ENCODE measurements around the gene ICA1. TPM values are rescaled to one million over a fixed set of nuclear protein-coding genes. Genes with fewer than 3 reads are reported as not detected.
A peak's percentile ranks its signal among the peaks of the same experiment; 100 is the strongest.

The ICA1 gene
- polyA plus RNA-seq, 3 donors = 3.2 to 7.0 (median 4.2) TPM

- intact Hi-C loops (cut with micrococcal nuclease) = no loop called here
These were observed 100.6 kb downstream of the ICA1 start for GRCh38 chr7:8161364-8161828.

GRCh38 chr7:8160779-8161345 is 101.1 kb downstream of the ICA1 start:
- Mint-ChIP-seq H3K27me3 (ENCODE audit: low read depth in 3 of 3) (peaks cover 0 to 3% (median 0%) of the 10 kb centered on the region in 3 donors), H3K27ac (peak overlapping the region in 1 of 7 donors; percentile 83), H3K4me3 (no peak overlapping the region), H3K36me3 (peaks cover 4 to 9% of the 10 kb centered on the region in 2 donors), H3K4me1 (peaks cover 18% of the 10 kb centered on the region), H3K9me3 (peaks cover 0 to 1% (median 0%) of the 10 kb centered on the region in 7 donors)
- TF ChIP-seq CTCF (IDR thresholded peaks at IDR 0.05) = no peak
- DNase-seq = no peak
- H3K27me3 ChIP-seq (ENCODE audit: control insufficient read depth in 2 of 2, insufficient read depth in 2 of 2, low read length in 2 of 2) = no peaks in the 10 kb centered on the region
- no peaks in the 10 kb centered on the region for H3K36me3 ChIP-seq (replicated peaks in 1 of 2; ENCODE audit: control insufficient read depth in 1 of 2, insufficient read depth in 2 of 2, low read length in 2 of 2)
- no peak overlapping the region for H3K4me2 ChIP-seq (replicated peaks; ENCODE audit: extremely low read depth, low read length, poor library complexity, severe bottlenecking)
- intact Hi-C loops (cut with micrococcal nuclease) = no loop called here
- no peak overlapping the region for H3K9ac ChIP-seq (ENCODE audit: insufficient read depth, low read length, poor library complexity, severe bottlenecking)
- peaks cover 0 to 2% of the 10 kb centered on the region in 2 donors for H3K4me1 ChIP-seq (ENCODE audit: control insufficient read depth in 1 of 2, insufficient read depth in 2 of 2, low read length in 2 of 2)
- no peaks in the 10 kb centered on the region for H3K79me2 ChIP-seq (ENCODE audit: insufficient read depth, low read length)
- no peak overlapping the region for H3K4me3 ChIP-seq (replicated peaks in 1 of 3; ENCODE audit: low read depth in 2 of 3, low read length in 3 of 3)
- no peak overlapping the region for H3K27ac ChIP-seq (ENCODE audit: low read depth in 1 of 2, low read length in 2 of 2)
- WGBS (ENCODE audit: insufficient coverage) = 97% methylated on average over 6 of the region's 7 CpGs
- no peaks in the 10 kb centered on the region for H3K9me3 ChIP-seq (replicated peaks in 1 of 2; ENCODE audit: control insufficient read depth in 1 of 2, insufficient read depth in 1 of 2, low read length in 2 of 2)
- H2AFZ ChIP-seq (ENCODE audit: insufficient read depth, low read depth, low read length, poor library complexity, severe bottlenecking) = no peak overlapping the region
- H4K20me1 ChIP-seq (ENCODE audit: insufficient read depth, low read length) = no peaks in the 10 kb centered on the region

More at GRCh38 chr7:8161364-8161828, 100.6 kb downstream of the ICA1 start:
- no peaks in the 10 kb centered on the region for H3K79me2 ChIP-seq (ENCODE audit: insufficient read depth, low read length)
- TF ChIP-seq CTCF (IDR thresholded peaks at IDR 0.05) = no peak
- no peak overlapping the region for H3K27ac ChIP-seq (ENCODE audit: low read depth in 1 of 2, low read length in 2 of 2)
- no peaks in the 10 kb centered on the region for H3K9me3 ChIP-seq (replicated peaks in 1 of 2; ENCODE audit: control insufficient read depth in 1 of 2, insufficient read depth in 1 of 2, low read length in 2 of 2)
- WGBS (ENCODE audit: insufficient coverage) = no CpG with 5 or more reads among the region's 4 CpGs
- DNase-seq = peak in 2 of 3 donors; percentile 3 to 21
- H3K36me3 Mint-ChIP-seq = peaks cover 0 to 5% of the 10 kb centered on the region in 2 donors
- no peak overlapping the region for H3K4me3 Mint-ChIP-seq
- no peaks in the 10 kb centered on the region for H4K20me1 ChIP-seq (ENCODE audit: insufficient read depth, low read length)
- peak overlapping the region in 4 of 7 donors; percentile 0 to 83 (median 24) for H3K27ac Mint-ChIP-seq
- H3K4me2 ChIP-seq (replicated peaks; ENCODE audit: extremely low read depth, low read length, poor library complexity, severe bottlenecking) = no peak overlapping the region
- H3K27me3 Mint-ChIP-seq (ENCODE audit: low read depth in 3 of 3) = peaks cover 0 to 3% (median 0%) of the 10 kb centered on the region in 3 donors
- no peaks in the 10 kb centered on the region for H3K36me3 ChIP-seq (replicated peaks in 1 of 2; ENCODE audit: control insufficient read depth in 1 of 2, insufficient read depth in 2 of 2, low read length in 2 of 2)
- peaks cover 0 to 1% (median 0%) of the 10 kb centered on the region in 7 donors for H3K9me3 Mint-ChIP-seq
- H3K27me3 ChIP-seq (ENCODE audit: control insufficient read depth in 2 of 2, insufficient read depth in 2 of 2, low read length in 2 of 2) = no peaks in the 10 kb centered on the region
- H3K4me1 ChIP-seq (ENCODE audit: control insufficient read depth in 1 of 2, insufficient read depth in 2 of 2, low read length in 2 of 2) = peaks cover 0 to 2% of the 10 kb centered on the region in 2 donors
- H3K4me1 Mint-ChIP-seq = peaks cover 18% of the 10 kb centered on the region
- no peak overlapping the region for H2AFZ ChIP-seq (ENCODE audit: insufficient read depth, low read depth, low read length, poor library complexity, severe bottlenecking)
- H3K4me3 ChIP-seq (replicated peaks in 1 of 3; ENCODE audit: low read depth in 2 of 3, low read length in 3 of 3) = no peak overlapping the region
- H3K9ac ChIP-seq (ENCODE audit: insufficient read depth, low read length, poor library complexity, severe bottlenecking) = no peak overlapping the region
